Adrenal gland (tissue), 12 donors: ENCODE data around the gene FEM1B. TPM values are rescaled to one million over a fixed set of nuclear protein-coding genes. Genes with fewer than 3 reads are reported as not detected.

Experiments
- DNase-seq, 7 donors: peaks; one replicate each; pipeline ENCODE4 v3.0.0-alpha.2; 2019 to 2020
- H3K27ac ChIP-seq, 5 donors: fragments of 200-600 bp; sonication (generic) in 4 of 5; 1 replicate in 3 of 5; 2 replicates in 2 of 5; pipeline versions ENCODE4 v1.5.1 to v1.8.0; 2016 to 2020; ENCODE audit warnings: mild to moderate bottlenecking in 1 of 5
- H3K27me3 ChIP-seq: fragments of 200-600 bp; 2 replicates; pipeline ENCODE4 v1.8.0; 2021
- H3K36me3 ChIP-seq, 2 donors: fragments of 200-600 bp; replicated peaks in 1 of 2; 1 replicate in 1 of 2; 2 replicates in 1 of 2; pipeline versions ENCODE4 v1.5.1 to v1.8.0; 2018 to 2022
- H3K4me1 ChIP-seq, 2 donors: fragments of 200-600 bp; replicated peaks in 1 of 2; 1 replicate in 1 of 2; 2 replicates in 1 of 2; pipeline versions ENCODE4 v1.5.1 to v1.8.0; 2018 to 2021
- H3K4me3 ChIP-seq, 4 donors: fragments of 200-600 bp; sonication (generic) in 3 of 4; one replicate each; pipeline ENCODE4 v1.5.1; 2016 to 2018
- H3K9me3 ChIP-seq, 3 donors: fragments of 200-600 bp; sonication (generic) in 1 of 3; replicated peaks in 1 of 3; 1 replicate in 2 of 3; 2 replicates in 1 of 3; pipeline versions ENCODE4 v1.5.1 to v1.8.0; 2016 to 2021
- POLR2A ChIP-seq, 2 donors: fragments of 450-650 bp; IDR thresholded peaks; one replicate each; pipeline ENCODE4 v1.6.1; 2017; ENCODE audit warnings: antibody characterized with exemption in 2 of 2, mild to moderate bottlenecking in 2 of 2, moderate library complexity in 1 of 2
- WGBS, 4 donors: extraction: QIAGEN DNeasy Blood & Tissue Kit in 2 of 4; methylation state at CpG; one replicate each; pipeline versions ENCODE4 v1.1.5 to v1.1.7; 2013 to 2017; 5-methylcytosine and 5-hydroxymethylcytosine counted together
- intact Hi-C, 2 donors: fragments of 100-400 bp; cut with DNase I; formaldehyde crosslinking; loops; one replicate each; pipeline versions ENCODE4 v1.14.1 to v1.15.0; 2022 to 2023
- polyA plus RNA-seq, 3 donors: library from polyadenylated mRNA; stranded (reverse); fragments of 200-250 nt in 2 of 3; fragments of 350-450 nt in 1 of 3; fragmentation: Illumina TruSeq in 1 of 3; extraction: RNeasy Lipid Tissue Mini Kit (QIAGEN cat#74804) in 1 of 3; gene quantifications; one replicate each; pipeline ENCODE4 v1.2.3, GENCODE V29; 2013 to 2014
- total RNA-seq, 9 donors: library from RNA; depleted of rRNA in 4 of 9; stranded (reverse); fragments of >200 nt in 4 of 9; fragments of 120-200 nt in 1 of 9; fragmentation: NEBNext Ultra II Directional in 1 of 9; extraction: Animal tissue kit (Norgen Biotek cat#: 25700) in 1 of 9; gene quantifications; one replicate each; pipeline versions ENCODE4 v1.1.0 to v1.2.4, GENCODE V29; 2013 to 2023
- TF ChIP-seq, protein P1 (sequence below), 6 experiments: fragments of 450-650 bp in 4 of 6; fragments of 200-600 bp in 2 of 6; sonication (generic) in 1 of 6; IDR thresholded peaks; 1 replicate in 5 of 6; 2 replicates in 1 of 6; pipeline versions ENCODE4 v1.5.1 to v1.8.0; 2016 to 2021; ENCODE audit warnings: antibody characterized with exemption in 6 of 6, mild to moderate bottlenecking in 2 of 6, moderate library complexity in 1 of 6
- donor health status: healthy with polysubstance abuse.
- donor health status: Bipolar disorder and iron deficiency.
- donor health status: DM: yes; HTN: yes; CAD: no.
- donor health status: DM: no; HTN: no; CAD: no.
- donor health status: DM: no; HTN: no; CAD: no.
- donor health status: DM: yes; HTN: yes; CAD: no.

The FEM1B gene
- total and polyA plus RNA-seq, 12 donors, result 7.0 to 61.5 (median 42.7) TPM

DNA sequence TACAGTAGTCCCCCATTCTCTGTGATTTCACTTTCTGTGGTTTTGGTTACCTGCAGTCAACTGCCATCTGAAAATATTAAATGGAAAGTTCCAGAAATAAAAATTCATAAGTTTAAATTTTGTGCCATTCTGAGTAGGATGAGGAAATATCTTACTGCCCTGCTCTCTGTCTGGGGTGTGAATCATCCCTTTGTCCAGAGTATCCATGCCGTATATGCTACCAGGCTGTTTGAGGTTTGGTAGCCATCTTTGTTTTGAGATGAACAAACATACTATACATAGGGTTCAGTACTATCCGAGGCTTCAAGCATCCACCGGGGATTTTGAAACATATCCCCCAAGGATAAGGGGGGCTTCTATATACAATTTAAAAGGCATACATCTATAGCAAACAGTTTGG lies 16.3 kb upstream of the FEM1B start:
- 79 to 93% (median 85%) methylated on average over 3 of the region's 3 CpGs for WGBS, 4 donors
- Histone ChIP-seq H3K4me1 (peaks cover 3 to 5% of the 10 kb centered on the region in 2 donors), H3K27ac (no peak overlapping the region), H3K9me3 (no peaks in the 10 kb centered on the region), H3K27me3 (no peaks in the 10 kb centered on the region), H3K36me3 (no peaks in the 10 kb centered on the region), H3K4me3 (no peak overlapping the region)
- intact Hi-C loops, result no loop called here
- TF ChIP-seq, protein P1, sequence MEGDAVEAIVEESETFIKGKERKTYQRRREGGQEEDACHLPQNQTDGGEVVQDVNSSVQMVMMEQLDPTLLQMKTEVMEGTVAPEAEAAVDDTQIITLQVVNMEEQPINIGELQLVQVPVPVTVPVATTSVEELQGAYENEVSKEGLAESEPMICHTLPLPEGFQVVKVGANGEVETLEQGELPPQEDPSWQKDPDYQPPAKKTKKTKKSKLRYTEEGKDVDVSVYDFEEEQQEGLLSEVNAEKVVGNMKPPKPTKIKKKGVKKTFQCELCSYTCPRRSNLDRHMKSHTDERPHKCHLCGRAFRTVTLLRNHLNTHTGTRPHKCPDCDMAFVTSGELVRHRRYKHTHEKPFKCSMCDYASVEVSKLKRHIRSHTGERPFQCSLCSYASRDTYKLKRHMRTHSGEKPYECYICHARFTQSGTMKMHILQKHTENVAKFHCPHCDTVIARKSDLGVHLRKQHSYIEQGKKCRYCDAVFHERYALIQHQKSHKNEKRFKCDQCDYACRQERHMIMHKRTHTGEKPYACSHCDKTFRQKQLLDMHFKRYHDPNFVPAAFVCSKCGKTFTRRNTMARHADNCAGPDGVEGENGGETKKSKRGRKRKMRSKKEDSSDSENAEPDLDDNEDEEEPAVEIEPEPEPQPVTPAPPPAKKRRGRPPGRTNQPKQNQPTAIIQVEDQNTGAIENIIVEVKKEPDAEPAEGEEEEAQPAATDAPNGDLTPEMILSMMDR (IDR thresholded peaks at IDR 0.05), result no peak
- TF ChIP-seq POLR2A (IDR thresholded peaks at IDR 0.05), result no peak
- no peak for DNase-seq

DNA sequence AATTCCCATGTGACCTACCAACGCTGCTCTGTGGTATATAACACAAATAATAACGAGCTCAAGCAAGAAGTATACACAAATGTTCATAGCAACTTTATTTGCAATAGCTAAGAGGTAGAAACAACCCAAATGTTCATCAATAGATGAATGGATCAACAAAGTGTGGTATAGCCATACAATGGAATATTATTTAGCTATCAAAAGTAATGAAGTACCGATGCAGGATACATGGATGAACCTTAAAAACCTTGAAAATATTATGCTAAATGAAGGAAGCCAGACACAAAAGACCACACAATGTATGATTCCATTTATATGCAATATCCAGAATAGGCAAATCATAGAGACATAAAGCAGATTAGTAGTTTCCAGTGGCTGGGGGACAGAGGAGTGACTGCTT lies 15.6 kb upstream of the FEM1B start:
- DNase-seq, result no peak
- Histone ChIP-seq H3K4me3 (no peak overlapping the region), H3K27me3 (no peaks in the 10 kb centered on the region), H3K4me1 (peaks cover 0 to 3% of the 10 kb centered on the region in 2 donors), H3K27ac (no peak overlapping the region), H3K9me3 (no peaks in the 10 kb centered on the region), H3K36me3 (no peaks in the 10 kb centered on the region)
- intact Hi-C loops, result no loop called here
- TF ChIP-seq, protein P1 (IDR thresholded peaks at IDR 0.05), result no peak
- TF ChIP-seq POLR2A (IDR thresholded peaks at IDR 0.05), result no peak
- 90 to 97% (median 95%) methylated on average over 3 of the region's 3 CpGs for WGBS, 4 donors

DNA sequence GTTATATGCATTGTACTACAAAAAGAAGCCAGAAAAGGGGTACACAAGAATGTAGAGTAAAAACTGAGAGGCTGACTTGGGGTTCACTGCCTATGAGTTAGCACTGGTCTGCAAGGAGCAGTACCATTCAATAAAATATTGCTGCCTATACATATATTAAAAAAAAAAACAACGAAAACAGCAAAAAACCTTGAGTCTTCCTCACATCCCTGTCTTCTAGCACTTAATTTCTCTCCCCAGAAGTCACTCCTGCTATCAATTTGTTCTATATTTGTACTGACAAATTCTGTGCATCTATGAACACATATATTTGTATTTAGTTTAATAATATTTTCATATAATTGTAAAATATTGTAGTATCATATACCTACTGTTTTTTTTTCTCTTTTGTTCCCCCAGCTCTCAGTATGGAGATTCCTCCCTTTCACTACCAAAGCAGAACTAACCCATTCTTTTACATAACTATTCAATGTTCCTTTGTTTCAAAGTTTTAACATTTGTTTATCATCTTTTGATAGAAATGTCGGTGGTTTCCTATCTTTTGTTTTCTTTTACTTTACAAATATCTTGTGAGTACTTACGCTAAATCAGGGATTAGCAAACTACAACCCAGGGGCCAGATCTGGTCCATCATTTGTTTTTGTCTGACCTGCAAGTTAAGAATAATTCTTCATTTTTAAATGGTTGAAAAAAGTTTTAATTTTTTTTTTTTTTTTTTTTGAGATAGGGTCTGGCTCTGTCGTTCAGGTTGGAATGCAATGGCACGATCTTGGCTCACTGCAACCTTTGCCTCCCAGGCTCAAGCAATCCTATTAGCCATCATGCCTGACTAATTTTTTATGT lies 14.8 kb upstream of the FEM1B start:
- no peaks in the 10 kb centered on the region for H3K27me3 ChIP-seq
- H3K9me3 ChIP-seq, result no peaks in the 10 kb centered on the region
- TF ChIP-seq, protein P1 (IDR thresholded peaks at IDR 0.05), result no peak
- no peak for TF ChIP-seq POLR2A (IDR thresholded peaks at IDR 0.05)
- no peaks in the 10 kb centered on the region for H3K36me3 ChIP-seq
- H3K4me3 ChIP-seq, result no peak overlapping the region
- DNase-seq, result no peak
- intact Hi-C loops, result no loop called here
- no peak overlapping the region for H3K27ac ChIP-seq
- 59 to 72% (median 62%) methylated on average over 5 of the region's 5 CpGs for WGBS, 4 donors
- no peaks in the 10 kb centered on the region for H3K4me1 ChIP-seq

DNA sequence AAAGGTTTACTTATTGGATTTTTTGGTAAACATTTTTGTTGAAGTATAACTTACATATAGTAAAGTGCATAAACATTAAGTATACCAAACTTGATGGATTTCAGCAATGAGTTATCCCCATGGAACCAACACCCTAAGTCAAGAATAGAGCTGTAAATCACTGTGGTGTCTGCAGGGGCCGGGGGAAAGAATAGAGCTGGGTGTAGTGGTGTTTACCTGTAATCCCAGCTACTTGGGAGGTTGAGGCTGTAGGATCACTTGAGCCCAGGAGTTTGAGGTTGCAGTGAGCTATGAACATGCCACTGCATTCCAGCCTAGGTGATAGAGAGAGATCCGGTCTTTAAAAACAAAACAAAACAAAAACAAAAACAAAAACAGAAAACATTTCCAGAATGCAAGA lies 13.3 kb upstream of the FEM1B start:
- Histone ChIP-seq H3K27me3 (no peaks in the 10 kb centered on the region), H3K36me3 (no peaks in the 10 kb centered on the region), H3K4me1 (no peaks in the 10 kb centered on the region), H3K9me3 (no peaks in the 10 kb centered on the region), H3K27ac (no peak overlapping the region), H3K4me3 (no peak overlapping the region)
- whole genome bisulfite sequencing, 4 donors, result 39 to 61% (median 54%) methylated on average over 2 of the region's 2 CpGs
- DNase-seq, result no peak
- TF ChIP-seq, protein P1 (IDR thresholded peaks at IDR 0.05), result no peak
- intact Hi-C loops, result no loop called here
